Adipose tissue (tissue), 3 donors: ENCODE results near the gene IFNL2. TPM values are rescaled to one million over a fixed set of nuclear protein-coding genes. Genes with fewer than 3 reads are reported as not detected.
"Not testable (repeated sequence)": the region's sequence is repeated elsewhere in the genome, so short reads cannot be mapped to it uniquely, and the experiment has no call there.

Source experiments
- H3K27ac ChIP-seq: one replicate; pipeline ENCODE4 v1.5.1; 2013; ENCODE audit warnings: low read depth, low read length
- WGBS, 3 donors: extraction: QIAGEN DNeasy Blood & Tissue Kit; methylation state at CpG; one replicate each; pipeline ENCODE4 v1.1.7; 2013; 5-methylcytosine and 5-hydroxymethylcytosine counted together
- polyA plus RNA-seq, 3 donors: library from polyadenylated mRNA; stranded (reverse); fragments of 200-250 nt; gene quantifications; one replicate each; pipeline ENCODE4 v1.2.3, GENCODE V29; 2013
- donor health status: healthy with polysubstance abuse.
- donor health status: Bipolar disorder and iron deficiency.
- donor health status: healthy.

IFNL2 gene
- not detected for polyA plus RNA-seq

DNA sequence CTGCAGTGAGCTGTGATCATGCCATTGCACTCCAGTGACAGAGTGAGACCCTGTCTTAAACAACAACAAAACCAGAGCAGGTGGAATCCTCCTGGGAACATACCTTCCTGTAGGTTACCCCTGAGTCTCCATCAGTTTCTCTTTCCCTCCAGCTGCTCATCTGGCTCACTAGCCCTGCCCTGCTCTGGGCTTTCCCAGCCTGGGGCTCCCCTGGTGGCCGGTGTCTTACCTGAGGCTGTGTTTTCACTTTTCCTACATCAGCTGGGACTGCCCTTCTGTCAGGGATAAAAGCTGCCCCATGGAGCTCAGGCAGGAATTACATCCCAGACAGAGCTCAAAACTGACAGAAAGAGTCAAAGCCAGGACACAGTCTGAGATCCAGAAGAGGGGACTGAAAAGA is at the start of gene IFNL2:
IFNL2 (plus strand) TSS at position 312 of the 400 bp plus-strand sequence. CDS start 173 bp downstream, outside the sequence.
- WGBS, 3 donors = no CpG with 5 or more reads among the region's 1 CpG
- H3K27ac ChIP-seq = not testable (repeated sequence)

DNA sequence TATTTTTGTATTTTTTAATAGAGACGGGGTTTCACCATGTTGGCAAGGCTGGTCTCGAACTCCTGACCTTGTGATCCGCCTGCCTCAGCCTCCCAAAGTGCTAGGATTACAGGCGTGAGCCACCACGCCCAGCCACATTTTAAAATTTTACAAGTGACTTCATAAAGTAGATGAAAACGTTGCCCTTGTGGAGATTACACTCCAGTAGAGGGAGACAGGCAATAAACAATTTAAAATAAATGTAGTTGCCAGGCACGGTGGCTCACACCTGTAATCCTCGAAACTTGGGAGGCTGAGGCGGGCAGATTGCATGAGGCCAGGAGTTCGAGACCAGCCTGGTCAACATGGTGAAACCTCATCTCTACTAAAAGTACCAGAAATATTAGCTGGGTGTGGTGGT is 49.1 kb upstream of the IFNL2 start:
- 65 to 81% (median 69%) methylated on average over 10 of the region's 10 CpGs for WGBS, 3 donors
- not testable (repeated sequence) for H3K27ac ChIP-seq

DNA sequence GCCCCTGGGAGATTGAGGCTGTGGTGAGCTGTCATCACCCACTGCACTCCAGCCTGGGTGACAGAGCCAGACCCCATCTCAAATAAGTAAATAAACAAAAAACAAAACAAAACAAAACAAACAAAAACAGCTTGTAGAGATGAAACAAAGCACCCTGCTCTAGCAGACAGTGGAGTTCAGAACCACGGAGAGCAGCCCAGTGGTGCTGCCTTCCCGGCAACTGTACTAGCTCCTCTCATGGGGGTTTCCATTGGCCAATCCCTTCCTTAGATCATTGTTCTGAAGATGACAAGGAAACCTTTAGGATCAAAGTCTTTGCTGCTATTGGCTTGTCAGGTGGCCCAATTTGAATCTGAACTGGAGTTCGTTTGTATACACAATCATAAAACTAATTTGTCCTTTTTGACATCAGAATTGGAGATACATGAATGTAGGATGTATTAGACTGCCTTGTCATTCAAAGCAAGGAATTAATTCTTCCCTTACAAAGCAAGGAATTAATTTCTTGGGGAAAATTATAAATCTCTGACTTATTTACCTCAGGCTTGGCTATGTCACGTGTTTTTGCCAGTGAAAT is 44.4 kb upstream of the IFNL2 start:
- WGBS, 3 donors = 19 to 53% (median 20%) methylated on average over 4 of the region's 4 CpGs
- H3K27ac ChIP-seq = no peak overlapping the region

DNA sequence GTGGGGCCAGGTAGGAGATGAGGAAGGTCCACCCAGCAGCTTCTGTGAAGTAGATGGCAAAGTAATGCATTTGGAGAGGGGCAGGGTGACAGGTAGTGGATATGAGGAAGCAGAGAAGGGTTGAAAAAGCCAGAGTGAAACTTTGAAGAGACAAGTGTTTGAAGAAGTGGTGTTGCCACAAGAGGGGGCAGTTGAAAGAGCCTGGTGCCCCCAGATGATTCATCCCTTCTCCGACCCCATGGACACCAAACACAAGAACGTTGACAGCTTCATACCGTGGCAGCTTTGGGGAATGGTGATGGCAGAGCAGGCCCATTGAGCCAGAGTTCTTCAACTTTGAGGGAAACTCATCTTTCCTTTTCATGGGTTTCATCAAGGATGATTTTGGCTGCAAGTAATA is 43.3 kb upstream of the IFNL2 start:
- WGBS, 3 donors = 18 to 60% (median 23%) methylated on average over 3 of the region's 3 CpGs
- H3K27ac ChIP-seq = no peak overlapping the region

DNA sequence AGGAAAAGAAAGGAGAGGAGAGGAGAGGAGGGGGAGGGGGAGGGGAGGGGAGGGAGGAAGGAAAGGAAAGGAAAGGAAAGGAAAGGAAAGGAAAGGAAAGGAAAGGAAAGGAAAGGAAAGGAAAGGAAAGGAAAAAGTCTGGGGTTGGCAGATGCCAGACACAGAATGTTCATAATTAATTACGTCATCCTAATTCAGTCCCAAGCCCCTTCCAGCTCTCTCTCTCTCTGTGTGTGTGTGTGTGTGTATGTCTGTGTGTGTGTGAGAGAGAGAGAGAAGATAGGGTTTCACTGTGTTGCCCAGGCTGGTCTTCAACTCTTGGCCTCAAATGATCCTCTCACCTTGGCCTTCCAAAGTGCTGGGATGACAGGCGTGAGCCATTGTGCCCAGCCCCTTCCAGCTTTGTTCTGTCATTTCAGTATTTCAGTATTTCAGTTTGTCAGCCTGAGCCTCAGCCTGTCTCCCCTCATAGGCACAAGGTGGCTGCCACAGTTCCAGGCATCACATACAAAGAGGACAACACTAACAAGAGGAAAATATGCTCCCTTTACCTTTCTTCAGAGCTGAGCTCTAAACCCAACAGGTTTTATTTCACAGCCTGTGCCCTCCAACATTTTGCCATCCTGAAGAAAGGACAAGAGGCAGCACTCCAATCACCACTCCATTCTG is 38.0 kb upstream of the IFNL2 start:
- WGBS, 3 donors = 84 to 89% (median 86%) methylated on average over 2 of the region's 2 CpGs

DNA sequence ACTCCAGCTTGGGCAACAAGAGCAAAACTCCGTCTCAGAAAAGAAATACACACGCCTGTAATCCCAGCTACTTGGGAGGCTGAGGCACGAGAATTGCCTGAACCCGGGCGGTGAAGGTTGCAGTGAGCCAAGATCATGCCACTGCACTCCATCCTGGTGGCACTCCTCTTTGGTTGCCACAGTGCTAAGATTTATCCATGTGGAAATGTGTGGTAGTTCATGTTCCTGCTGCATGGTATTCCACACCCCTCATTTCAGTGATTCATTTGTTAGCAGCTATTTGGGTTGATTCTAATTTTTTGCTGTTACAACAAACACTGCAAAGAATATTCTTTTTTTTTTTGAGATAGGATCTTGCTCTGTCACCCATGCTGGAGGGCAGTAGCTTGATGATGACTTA is 35.5 kb upstream of the IFNL2 start:
- H3K27ac ChIP-seq = no peak overlapping the region
- 85 to 91% (median 88%) methylated on average over 5 of the region's 5 CpGs for WGBS, 3 donors

More for the DNA sequence above, 38.0 kb upstream of the IFNL2 start:
- no peak overlapping the region for H3K27ac ChIP-seq

DNA sequence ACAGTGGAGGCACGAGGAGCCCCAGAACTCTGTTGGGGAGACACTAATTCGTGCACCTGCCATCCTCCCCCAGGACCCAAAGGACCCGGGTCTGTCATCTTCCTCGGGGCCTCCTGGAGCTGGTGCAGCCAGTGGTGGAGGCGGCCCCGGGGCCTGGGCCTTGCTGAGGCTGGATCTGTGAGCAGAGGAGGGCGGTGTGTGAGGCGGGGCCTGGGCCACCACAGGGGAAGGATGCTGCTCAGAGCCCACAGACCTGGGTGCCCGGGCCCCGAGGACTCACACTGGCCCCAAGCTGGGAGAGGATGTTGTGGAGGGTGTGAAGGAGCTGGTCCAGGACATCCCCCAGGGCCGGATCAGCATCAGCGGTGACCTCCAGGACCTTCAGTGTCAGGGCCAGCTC is 31.7 kb upstream of the IFNL2 start:
- H3K27ac ChIP-seq = no peak overlapping the region
- whole genome bisulfite sequencing, 3 donors = 69 to 80% (median 76%) methylated on average over 9 to 12 of the region's 12 CpGs

DNA sequence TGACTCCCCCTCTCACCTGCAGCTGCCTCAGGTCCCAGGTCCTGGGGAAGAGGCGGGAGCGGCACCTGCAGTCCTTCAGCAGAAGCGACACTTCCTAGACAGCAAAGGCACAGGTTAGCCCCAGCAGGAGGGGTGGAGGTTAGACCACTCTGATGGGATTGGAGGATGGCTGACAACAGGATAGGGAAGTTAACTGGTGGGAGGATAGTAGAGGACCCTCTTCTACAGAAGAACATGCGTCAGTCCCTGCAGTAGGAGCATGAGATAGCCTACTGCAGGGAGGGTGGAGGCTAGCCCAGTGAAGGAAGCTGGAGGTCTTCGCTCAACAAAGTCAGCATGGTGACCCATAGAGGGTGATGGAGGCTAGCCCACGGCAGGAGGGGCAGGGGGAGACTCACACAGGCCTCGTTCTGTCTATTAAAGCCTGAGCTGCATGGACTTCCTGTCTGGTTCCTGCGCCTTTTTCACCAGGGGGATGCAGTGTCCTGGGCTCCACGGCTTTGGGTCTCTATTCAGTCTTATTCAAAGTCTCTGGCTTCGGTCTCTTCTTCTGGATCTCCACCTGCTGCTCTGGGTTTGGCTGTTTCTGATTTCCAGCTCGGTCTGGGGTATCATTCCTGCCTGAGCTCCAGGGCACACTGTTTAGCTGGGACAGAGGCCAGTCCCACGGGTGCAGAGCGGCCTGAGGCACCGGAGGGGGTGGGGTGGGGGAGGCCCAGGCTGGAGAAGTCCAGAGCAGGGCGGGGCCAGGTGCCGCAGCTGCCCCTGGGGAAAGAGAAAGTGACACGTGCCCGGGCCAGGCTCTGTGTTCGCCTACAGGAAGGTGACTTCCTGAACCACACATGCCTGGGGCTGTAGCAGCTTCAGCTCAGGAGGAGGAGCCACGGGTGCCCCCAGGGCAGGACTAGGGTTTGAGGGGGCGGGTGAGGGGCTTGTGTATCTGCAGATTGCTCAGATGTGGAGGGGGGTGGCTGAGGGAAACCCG is 30.7 kb upstream of the IFNL2 start:
- WGBS, 3 donors = 34 to 40% (median 36%) methylated on average over 22 of the region's 22 CpGs
- H3K27ac ChIP-seq = no peak overlapping the region

DNA sequence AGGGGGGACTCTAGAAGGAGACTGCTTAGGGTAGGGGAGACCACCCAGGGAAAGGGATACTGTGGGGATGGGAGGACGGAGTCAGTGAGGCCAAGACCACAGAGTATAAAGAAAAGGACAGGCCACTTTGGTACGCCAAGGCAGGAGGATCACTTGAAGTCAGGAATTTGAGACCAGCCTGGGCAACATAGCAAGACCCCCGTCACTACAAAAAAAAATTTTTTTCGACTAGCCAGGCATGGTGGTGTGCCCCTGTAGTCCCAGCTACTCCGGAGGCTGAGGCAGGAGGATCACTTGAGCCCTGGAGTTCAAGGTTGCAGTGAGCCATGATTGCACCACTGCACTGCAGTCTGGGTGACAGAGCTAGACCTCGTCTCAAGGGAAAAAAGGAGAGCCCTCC is 30.0 kb upstream of the IFNL2 start:
- 78 to 89% (median 79%) methylated on average over 6 of the region's 6 CpGs for WGBS, 3 donors
- no peak overlapping the region for H3K27ac ChIP-seq

DNA sequence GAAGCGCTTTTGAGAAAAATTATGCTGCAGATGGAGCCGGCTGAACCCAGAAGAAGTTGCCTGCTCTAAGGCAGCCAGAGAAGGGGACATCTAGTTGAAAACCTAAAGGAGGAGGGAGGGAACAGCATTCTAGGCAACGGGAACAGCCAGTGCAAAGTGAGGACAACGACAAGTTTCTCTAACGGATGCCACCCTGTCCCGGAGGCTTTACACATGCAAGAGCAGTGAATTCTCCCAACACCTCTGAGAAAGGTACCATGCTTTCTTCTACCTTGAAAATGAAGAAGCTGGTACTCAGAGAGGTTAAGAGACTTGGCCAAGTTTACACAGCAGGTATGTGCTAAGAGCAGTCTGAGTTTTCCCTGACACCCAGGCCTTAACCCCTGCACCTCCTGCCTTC is 29.3 kb upstream of the IFNL2 start:
- H3K27ac ChIP-seq = no peak overlapping the region
- WGBS, 3 donors = 80 to 89% (median 89%) methylated on average over 6 of the region's 6 CpGs

DNA sequence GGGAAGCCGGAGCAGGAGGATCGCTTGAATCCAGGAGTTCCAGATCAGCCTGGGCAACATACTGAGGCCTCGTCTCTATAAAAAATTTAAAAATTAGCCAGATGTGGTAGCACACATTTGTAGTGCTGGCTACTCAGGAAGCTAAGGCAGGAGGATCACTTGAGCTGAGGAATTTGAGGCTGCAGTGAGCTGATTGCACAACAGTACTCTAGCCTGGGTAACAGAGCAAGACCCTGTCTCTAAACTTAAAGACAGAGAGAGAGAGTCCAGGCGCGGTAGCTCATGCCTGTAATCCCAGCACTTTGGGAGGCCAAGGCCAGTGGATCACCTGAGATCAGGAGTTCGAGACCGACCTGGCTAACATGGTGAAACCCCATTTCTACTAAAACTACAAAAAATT is 27.8 kb upstream of the IFNL2 start:
- no peak overlapping the region for H3K27ac ChIP-seq
- WGBS, 3 donors = 84 to 94% (median 92%) methylated on average over 7 of the region's 7 CpGs

DNA sequence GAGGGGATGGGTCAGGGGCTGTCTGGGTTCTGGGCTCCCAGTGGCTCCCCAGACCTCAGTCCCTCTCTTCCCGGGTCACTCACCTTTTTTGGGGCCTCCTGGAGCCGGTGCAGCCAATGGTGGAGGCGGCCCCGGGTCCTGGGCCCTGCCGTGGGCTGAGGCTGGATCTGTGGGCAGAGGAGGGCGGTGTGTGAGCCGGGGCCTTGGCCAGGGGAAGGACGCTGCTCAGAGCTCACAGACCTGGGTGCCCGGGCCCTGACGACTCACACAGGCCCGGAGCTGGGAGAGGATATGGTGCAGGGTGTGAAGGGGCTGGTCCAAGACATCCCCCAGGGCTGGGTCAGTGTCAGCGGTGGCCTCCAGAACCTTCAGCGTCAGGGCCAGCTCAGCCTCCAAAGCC is 24.5 kb upstream of the IFNL2 start:
- not testable (repeated sequence) for H3K27ac ChIP-seq
- 76 to 85% (median 81%) methylated on average over 8 to 12 of the region's 13 CpGs for WGBS, 3 donors

DNA sequence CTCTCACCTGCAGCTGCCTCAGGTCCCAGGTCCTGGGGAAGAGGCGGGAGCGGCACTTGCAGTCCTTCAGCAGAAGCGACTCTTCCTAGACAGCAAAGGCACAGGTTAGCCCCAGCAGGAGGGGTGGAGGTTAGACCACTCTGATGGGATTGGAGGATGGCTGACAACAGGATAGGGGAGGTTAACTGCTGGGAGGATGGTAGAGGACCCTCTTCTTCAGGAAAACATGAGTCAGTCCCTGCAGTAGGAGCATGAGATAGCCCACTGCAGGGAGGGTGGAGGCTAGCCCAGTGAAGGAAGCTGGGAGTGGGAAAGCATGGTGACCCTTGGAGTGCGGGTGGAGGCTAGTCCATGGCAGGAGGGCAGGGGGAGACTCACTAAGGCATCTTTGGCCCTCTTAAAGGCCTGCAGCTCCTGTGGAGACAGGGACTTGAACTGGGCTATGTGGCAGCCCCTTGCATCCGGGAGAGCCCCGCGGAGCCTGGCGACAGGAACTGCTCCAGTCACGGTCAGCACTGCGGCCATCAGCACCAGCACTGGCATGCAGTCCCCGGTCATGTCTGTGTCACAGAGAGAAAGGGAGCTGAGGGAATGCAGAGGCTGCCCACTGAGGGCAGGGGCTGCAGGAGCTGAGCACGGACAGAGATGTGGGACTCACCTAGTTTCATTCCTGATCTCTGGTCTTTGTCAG is 23.6 kb upstream of the IFNL2 start, which contains the start of gene IFNL3:
IFNL3 (minus strand) TSS at position 597 of the 691 bp plus-strand sequence; CDS start at position 558, 39 bp downstream.
- WGBS, 3 donors = 79 to 87% (median 79%) methylated on average over 6 to 12 of the region's 12 CpGs
- H3K27ac ChIP-seq = not testable (repeated sequence)

DNA sequence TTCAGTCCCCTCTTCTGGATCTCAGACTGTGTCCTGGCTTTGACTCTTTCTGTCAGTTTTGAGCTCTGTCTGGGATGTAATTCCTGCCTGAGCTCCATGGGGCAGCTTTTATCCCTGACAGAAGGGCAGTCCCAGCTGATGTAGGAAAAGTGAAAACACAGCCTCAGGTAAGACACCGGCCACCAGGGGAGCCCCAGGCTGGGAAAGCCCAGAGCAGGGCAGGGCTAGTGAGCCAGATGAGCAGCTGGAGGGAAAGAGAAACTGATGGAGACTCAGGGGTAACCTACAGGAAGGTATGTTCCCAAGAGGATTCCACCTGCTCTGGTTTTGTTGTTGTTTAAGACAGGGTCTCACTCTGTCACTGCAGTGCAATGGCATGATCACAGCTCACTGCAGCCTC is 23.0 kb upstream of the IFNL2 start:
- not testable (repeated sequence) for H3K27ac ChIP-seq
- no CpG with 5 or more reads among the region's 1 CpG for WGBS, 3 donors

DNA sequence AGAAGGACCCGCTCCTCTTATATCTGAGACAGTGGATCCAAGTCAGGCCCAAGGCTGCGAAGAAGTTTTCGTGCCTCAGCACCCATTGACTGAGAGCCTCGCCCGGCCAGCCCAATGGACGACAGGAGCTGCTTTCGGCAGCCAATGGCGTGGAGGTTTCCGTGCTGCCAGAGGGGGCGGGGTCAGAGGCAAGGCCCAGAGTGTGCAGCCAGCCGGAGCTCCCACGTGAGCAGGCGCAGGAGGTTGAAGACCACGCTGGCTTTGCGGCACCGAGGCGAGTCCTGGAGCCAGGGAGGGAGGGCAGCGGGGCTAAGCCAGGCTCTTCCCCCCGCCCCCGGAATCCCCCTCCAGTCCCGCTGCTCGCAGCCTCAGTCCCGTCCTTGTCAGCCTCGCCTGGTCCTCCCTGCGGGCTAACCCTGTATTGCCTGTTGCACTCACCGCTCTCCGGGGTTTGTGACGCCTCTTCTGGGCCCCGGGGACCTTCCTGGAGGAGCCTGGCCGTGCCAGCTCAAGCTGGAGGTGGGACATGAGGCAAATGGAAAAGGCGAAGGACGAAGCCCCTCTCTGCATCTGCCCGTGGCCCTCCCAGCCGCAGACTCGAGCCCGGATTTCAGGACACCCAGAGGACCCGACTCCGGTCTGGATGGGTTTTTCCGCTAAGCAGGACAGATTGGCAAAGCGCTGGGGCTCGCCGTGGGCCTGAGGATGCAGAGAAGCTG is 21.1 kb upstream of the IFNL2 start:
- 26 to 37% (median 31%) methylated on average over 34 to 42 of the region's 42 CpGs for WGBS, 3 donors
- no peak overlapping the region for H3K27ac ChIP-seq

DNA sequence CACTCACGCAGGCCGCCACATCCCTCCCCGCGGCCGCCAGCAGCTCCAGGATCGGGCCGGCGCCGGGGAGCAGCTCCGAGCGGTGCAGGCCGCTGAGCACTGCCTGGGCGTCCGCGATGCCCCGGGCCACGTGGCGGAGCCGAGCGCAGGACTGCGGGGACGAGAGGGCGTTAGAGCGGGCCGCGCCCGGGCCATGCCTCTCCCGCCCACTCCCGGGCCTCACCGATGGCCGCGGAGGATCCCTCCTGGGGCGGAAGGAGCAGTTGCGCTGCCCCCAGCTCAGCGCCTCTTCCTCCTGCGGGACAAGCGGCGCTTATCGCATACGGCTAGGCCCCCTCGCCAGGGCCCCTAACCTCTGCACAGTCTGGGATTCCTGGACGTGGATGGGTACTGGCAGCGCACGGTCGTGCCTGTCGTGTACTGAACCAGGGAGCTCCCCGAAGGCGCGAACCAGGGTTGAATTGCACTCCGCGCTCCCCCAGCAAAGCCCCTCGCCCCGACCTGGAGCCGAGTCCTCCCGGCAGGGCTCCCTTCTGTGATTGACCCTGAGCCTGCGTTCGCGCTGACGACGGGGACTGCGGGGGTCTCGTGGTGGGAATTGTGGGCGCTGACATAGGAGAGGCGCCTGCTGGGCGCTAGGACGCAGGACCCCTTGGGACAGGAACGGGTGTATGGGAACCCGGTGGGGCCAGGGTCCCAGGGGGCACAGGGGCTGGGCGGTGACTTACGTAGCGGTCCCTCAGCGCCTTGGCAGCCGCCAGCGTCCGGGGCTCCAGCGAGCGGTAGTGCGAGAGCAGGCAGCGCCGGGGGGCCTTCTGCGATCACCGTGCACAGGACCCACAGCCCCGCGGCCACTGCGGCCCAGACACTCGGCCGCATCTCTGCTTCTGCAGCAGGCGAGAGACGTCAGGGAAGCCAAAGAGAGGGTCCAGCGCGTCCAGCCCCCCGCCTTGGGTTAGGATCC is 20.2 kb upstream of the IFNL2 start:
- WGBS, 3 donors = 20 to 26% (median 21%) methylated on average over 80 to 92 of the region's 92 CpGs
- no peak overlapping the region for H3K27ac ChIP-seq

DNA sequence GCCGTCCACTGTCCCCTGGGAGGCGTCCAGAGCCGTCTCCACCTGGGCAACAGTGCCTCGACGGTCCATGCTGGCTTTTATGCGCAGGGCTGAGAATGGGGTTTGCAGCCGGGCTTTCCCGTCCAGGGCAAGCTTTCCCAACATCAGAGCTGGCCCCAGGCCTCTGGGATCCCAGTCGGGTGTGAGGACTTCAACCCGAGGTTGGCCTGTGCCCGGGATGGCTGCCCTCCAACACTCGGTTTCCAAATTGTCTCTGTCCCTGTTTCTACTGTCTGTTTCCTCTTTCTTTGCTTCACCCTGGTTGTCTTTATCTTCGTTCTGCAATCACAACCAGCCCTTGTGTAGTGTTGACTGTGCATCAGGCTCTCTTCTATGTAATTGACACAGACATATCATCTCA is 19.4 kb upstream of the IFNL2 start, which contains the start of gene IFNL4:
IFNL4 (minus strand) TSS at position 51 of the 400 bp plus-strand sequence.
- H3K27ac ChIP-seq = no peak within 1 kb of the TSS
- WGBS, 3 donors = 62 to 70% (median 67%) methylated on average over 13 of the region's 13 CpGs
